HG02884 (cell line): ENCODE data around the gene SEC14L1.

ENCODE experiments used
- ATAC-seq: cut with Tn5 transposase; IDR thresholded peaks from one replicate; pipeline ENCODE4 v1.9.1; 2021; ENCODE audit warnings: mild to moderate bottlenecking, moderate library complexity; ENCODE audit not compliant: unreplicated experiment

The SEC14L1 gene

GRCh38 chr17:77211681-77212080, 70.9 kb downstream of the SEC14L1 start:
- ATAC-seq, result no peak

- ATAC-seq, result no peak
Observed at GRCh38 chr17:77212081-77212832, 71.5 kb downstream of the SEC14L1 start.

- no peak for ATAC-seq
Observed at GRCh38 chr17:77212833-77213777, 72.3 kb downstream of the SEC14L1 start.

GRCh38 chr17:77213778-77214132, 73.0 kb downstream of the SEC14L1 start:
- no peak for ATAC-seq

- no peak for ATAC-seq
Observed at GRCh38 chr17:77214328-77214727, 73.6 kb downstream of the SEC14L1 start.

- ATAC-seq, result no peak
Observed at GRCh38 chr17:77214743-77215142, 74.0 kb downstream of the SEC14L1 start.

- no peak for ATAC-seq
Observed at GRCh38 chr17:77215281-77215680, 74.5 kb downstream of the SEC14L1 start.

GRCh38 chr17:77216486-77216885, 75.7 kb downstream of the SEC14L1 start:
- ATAC-seq, result no peak

GRCh38 chr17:77217123-77217522, 76.4 kb downstream of the SEC14L1 start:
- no peak for ATAC-seq

GRCh38 chr17:77217566-77217965, 76.8 kb downstream of the SEC14L1 start:
- ATAC-seq, result no peak

- no peak for ATAC-seq
Observed at GRCh38 chr17:77218902-77219301, 78.1 kb downstream of the SEC14L1 start.

GRCh38 chr17:77222356-77222755, 81.6 kb downstream of the SEC14L1 start:
- no peak for ATAC-seq

- no peak for ATAC-seq
Observed at GRCh38 chr17:77223642-77224420, 83.1 kb downstream of the SEC14L1 start.

GRCh38 chr17:77225265-77225664, 84.5 kb downstream of the SEC14L1 start:
- ATAC-seq, result no peak

- ATAC-seq, result no peak
Observed at GRCh38 chr17:77227461-77228240, 86.9 kb downstream of the SEC14L1 start.

- ATAC-seq, result no peak
Observed at GRCh38 chr17:77228241-77228752, 87.5 kb downstream of the SEC14L1 start.

GRCh38 chr17:77228816-77229215, 88.0 kb downstream of the SEC14L1 start:
- ATAC-seq, result no peak

- ATAC-seq, result no peak
Observed at GRCh38 chr17:77229786-77230435, 89.1 kb downstream of the SEC14L1 start.

- no peak for ATAC-seq
Observed at GRCh38 chr17:77230436-77230830, 89.7 kb downstream of the SEC14L1 start.
